Muscle layer of duodenum (tissue), 2 donors: ENCODE measurements around the gene ATXN7L1.

ENCODE experiments used
- H3K27ac ChIP-seq: one replicate; pipeline ENCODE4 v1.7.0; 2013; ENCODE audit warnings: mild to moderate bottlenecking, low read length
- H3K27me3 ChIP-seq: one replicate; pipeline ENCODE4 v1.7.0; 2013; ENCODE audit warnings: low read depth, mild to moderate bottlenecking, control low read depth, low read length
- H3K36me3 ChIP-seq, 2 donors: one replicate each; pipeline ENCODE4 v1.7.0; 2013; ENCODE audit warnings: low read length in 2 of 2, control low read depth in 1 of 2, mild to moderate bottlenecking in 1 of 2; ENCODE audit not compliant: insufficient read depth in 2 of 2, control insufficient read depth in 1 of 2
- H3K4me1 ChIP-seq, 2 donors: one replicate each; pipeline ENCODE4 v1.7.0; 2013; ENCODE audit warnings: low read length in 2 of 2, mild to moderate bottlenecking in 2 of 2, control low read depth in 1 of 2, moderate library complexity in 1 of 2; ENCODE audit not compliant: insufficient read depth in 2 of 2, control insufficient read depth in 1 of 2
- H3K4me3 ChIP-seq, 2 donors: one replicate each; pipeline ENCODE4 v1.7.0; 2013; ENCODE audit warnings: low read length in 2 of 2, low read depth in 1 of 2, mild to moderate bottlenecking in 1 of 2
- H3K9me3 ChIP-seq, 2 donors: one replicate each; pipeline ENCODE4 v1.7.0; 2013; ENCODE audit warnings: low read length in 2 of 2, control low read depth in 1 of 2, mild to moderate bottlenecking in 1 of 2; ENCODE audit not compliant: control insufficient read depth in 1 of 2
- donor health status: healthy.

Gene ATXN7L1

GRCh38 chr7:105644937-105645336, 231.5 kb downstream of the ATXN7L1 start:
- Histone ChIP-seq H3K9me3 (no peaks in the 10 kb centered on the region), H3K4me3 (no peak overlapping the region), H3K27me3 (no peaks in the 10 kb centered on the region), H3K27ac (no peak overlapping the region), H3K4me1 (peaks cover 0 to 16% of the 10 kb centered on the region in 2 donors), H3K36me3 (peaks cover 9 to 17% of the 10 kb centered on the region in 2 donors)

- H3K4me1 ChIP-seq: peaks cover 0 to 8% of the 10 kb centered on the region in 2 donors
Observed at GRCh38 chr7:105643851-105644250, 232.5 kb downstream of the ATXN7L1 start.

GRCh38 chr7:105643384-105643783, 233.0 kb downstream of the ATXN7L1 start:
- Histone ChIP-seq H3K27me3 (no peaks in the 10 kb centered on the region), H3K9me3 (no peaks in the 10 kb centered on the region), H3K27ac (no peak overlapping the region), H3K36me3 (peaks cover 20% of the 10 kb centered on the region in 2 donors), H3K4me3 (no peak overlapping the region), H3K4me1 (peaks cover 0 to 8% of the 10 kb centered on the region in 2 donors)

More at GRCh38 chr7:105643851-105644250, 232.5 kb downstream of the ATXN7L1 start:
- H3K9me3 ChIP-seq: no peaks in the 10 kb centered on the region
- H3K27ac ChIP-seq: no peak overlapping the region
- peaks cover 16 to 17% of the 10 kb centered on the region in 2 donors for H3K36me3 ChIP-seq
- no peak overlapping the region for H3K4me3 ChIP-seq
- no peaks in the 10 kb centered on the region for H3K27me3 ChIP-seq

GRCh38 chr7:105642264-105642663, 234.1 kb downstream of the ATXN7L1 start:
- H3K4me3 ChIP-seq: no peak overlapping the region
- H3K9me3 ChIP-seq: no peaks in the 10 kb centered on the region
- no peaks in the 10 kb centered on the region for H3K27me3 ChIP-seq
- H3K4me1 ChIP-seq: peaks cover 0 to 8% of the 10 kb centered on the region in 2 donors
- H3K36me3 ChIP-seq: peaks cover 29 to 30% of the 10 kb centered on the region in 2 donors
- no peak overlapping the region for H3K27ac ChIP-seq

GRCh38 chr7:105640956-105641810, 235.2 kb downstream of the ATXN7L1 start:
- peaks cover 0 to 8% of the 10 kb centered on the region in 2 donors for H3K4me1 ChIP-seq
- no peaks in the 10 kb centered on the region for H3K9me3 ChIP-seq
- H3K36me3 ChIP-seq: peaks cover 38 to 40% of the 10 kb centered on the region in 2 donors
- no peak overlapping the region for H3K4me3 ChIP-seq
- H3K27ac ChIP-seq: no peak overlapping the region
- H3K27me3 ChIP-seq: no peaks in the 10 kb centered on the region

- H3K9me3 ChIP-seq: no peaks in the 10 kb centered on the region
- no peak overlapping the region for H3K4me3 ChIP-seq
- H3K4me1 ChIP-seq: peaks cover 0 to 8% of the 10 kb centered on the region in 2 donors
- peaks cover 46 to 50% of the 10 kb centered on the region in 2 donors for H3K36me3 ChIP-seq
- H3K27ac ChIP-seq: no peak overlapping the region
- H3K27me3 ChIP-seq: no peaks in the 10 kb centered on the region
Observed at GRCh38 chr7:105639667-105640493, 236.5 kb downstream of the ATXN7L1 start.

- no peak overlapping the region for H3K4me3 ChIP-seq
- no peaks in the 10 kb centered on the region for H3K27me3 ChIP-seq
- no peaks in the 10 kb centered on the region for H3K9me3 ChIP-seq
- H3K4me1 ChIP-seq: peaks cover 0 to 8% of the 10 kb centered on the region in 2 donors
- H3K36me3 ChIP-seq: peaks cover 51 to 55% of the 10 kb centered on the region in 2 donors
- no peak overlapping the region for H3K27ac ChIP-seq
Observed at GRCh38 chr7:105638902-105639495, 237.4 kb downstream of the ATXN7L1 start.

- no peak overlapping the region for H3K4me3 ChIP-seq
- H3K36me3 ChIP-seq: peaks cover 56 to 59% of the 10 kb centered on the region in 2 donors
- H3K9me3 ChIP-seq: no peaks in the 10 kb centered on the region
- H3K27me3 ChIP-seq: no peaks in the 10 kb centered on the region
- no peak overlapping the region for H3K27ac ChIP-seq
- H3K4me1 ChIP-seq: peaks cover 0 to 5% of the 10 kb centered on the region in 2 donors
Observed at GRCh38 chr7:105638334-105638733, 238.1 kb downstream of the ATXN7L1 start.

GRCh38 chr7:105637755-105638154, 238.6 kb downstream of the ATXN7L1 start:
- no peak overlapping the region for H3K27ac ChIP-seq
- peaks cover 0 to 5% of the 10 kb centered on the region in 2 donors for H3K4me1 ChIP-seq
- H3K27me3 ChIP-seq: no peaks in the 10 kb centered on the region
- peaks cover 51 to 59% of the 10 kb centered on the region in 2 donors for H3K36me3 ChIP-seq
- H3K9me3 ChIP-seq: no peaks in the 10 kb centered on the region
- no peak overlapping the region for H3K4me3 ChIP-seq

- peaks cover 43 to 52% of the 10 kb centered on the region in 2 donors for H3K36me3 ChIP-seq
- no peaks in the 10 kb centered on the region for H3K9me3 ChIP-seq
- H3K4me1 ChIP-seq: peaks cover 0 to 5% of the 10 kb centered on the region in 2 donors
- no peaks in the 10 kb centered on the region for H3K27me3 ChIP-seq
- H3K4me3 ChIP-seq: no peak overlapping the region
- H3K27ac ChIP-seq: no peak overlapping the region
Observed at GRCh38 chr7:105636982-105637381, 239.4 kb downstream of the ATXN7L1 start.

GRCh38 chr7:105635197-105635596, 241.2 kb downstream of the ATXN7L1 start:
- H3K4me3 ChIP-seq: no peak overlapping the region
- H3K9me3 ChIP-seq: no peaks in the 10 kb centered on the region
- H3K36me3 ChIP-seq: peaks cover 49 to 61% of the 10 kb centered on the region in 2 donors
- no peaks in the 10 kb centered on the region for H3K27me3 ChIP-seq
- no peaks in the 10 kb centered on the region for H3K4me1 ChIP-seq
- no peak overlapping the region for H3K27ac ChIP-seq
